GM12878 (cell line): ENCODE results near the gene PON3. TPM values are rescaled to one million over a fixed set of nuclear protein-coding genes. Genes with fewer than 3 reads are reported as not detected.

Experiments used
- ATAC-seq: fragments of 200-7000 bp; cut with Tn5 transposase; 3 replicates; pipeline ENCODE4 v1.9.1; 2020; ENCODE audit warnings: mild to moderate bottlenecking, moderate library complexity
- BruUV-seq: library from RNA; stranded (reverse); fragments of 400-500 nt; replicated peaks from 2 replicates; lab custom pipeline; 2021; lab: Mats Ljungman, UMichigan
- CTCF ChIA-PET: fragments of 300-600 bp; sonication (Branson Sonifier 250); formaldehyde crosslinking; extraction: SDS; loops from one replicate; lab custom pipeline; 2021; ENCODE audit warnings: inconsistent platforms; lab: Yijun Ruan, JAX
- POLR2A ChIA-PET: fragments of 350-600 bp; formaldehyde crosslinking; extraction: SDS; loops from one replicate; lab custom pipeline; 2021; ENCODE audit warnings: inconsistent platforms; lab: Charles Lee
- RAD21 ChIA-PET: fragments of 300-600 bp; sonication (Branson Sonifier 250); formaldehyde crosslinking; loops from one replicate; lab custom pipeline; 2023; ENCODE audit warnings: antibody characterized with exemption; ENCODE audit not compliant: unreplicated experiment; lab: Charles Lee
- SMC1A ChIA-PET: fragments of 300-600 bp; sonication (Branson Sonifier 250); formaldehyde crosslinking; loops from one replicate; lab custom pipeline; 2023; ENCODE audit not compliant: unreplicated experiment, uncharacterized antibody; lab: Charles Lee
- DNase-seq: peaks from one replicate; pipeline ENCODE4 v3.0.0-alpha.2; 2011; ENCODE audit warnings: low read depth, low spot score
- FAIRE-seq: peaks from 3 replicates; lab custom pipeline; 2011; peaks lifted over from hg19 to GRCh38; lab: Jason Lieb, UNC
- H2AFZ ChIP-seq: 2 replicates; pipeline ENCODE4 v1.6.0; 2011; ENCODE audit warnings: low read depth, low read length, control low read depth; ENCODE audit not compliant: control insufficient read depth
- H3K27ac ChIP-seq: 2 replicates; pipeline ENCODE4 v1.5.1; 2011; ENCODE audit warnings: control low read depth; ENCODE audit not compliant: control insufficient read depth, insufficient read depth
- H3K27me3 ChIP-seq, 2 experiments: replicated peaks in 1 of 2; 2 replicates each; pipeline versions ENCODE4 v1.6.0 to v1.6.1; 2011; ENCODE audit warnings: low read length in 1 of 2; ENCODE audit not compliant: control insufficient read depth in 2 of 2, insufficient read depth in 2 of 2
- H3K36me3 ChIP-seq, 2 experiments: 2 replicates each; pipeline ENCODE4 v1.5.1; 2011; ENCODE audit warnings: low read length in 1 of 2; ENCODE audit not compliant: control insufficient read depth in 2 of 2, insufficient read depth in 2 of 2
- H3K4me1 ChIP-seq: 2 replicates; pipeline ENCODE4 v1.6.1; 2011; ENCODE audit warnings: mild to moderate bottlenecking, low read length, moderate library complexity, mixed read lengths; ENCODE audit not compliant: control insufficient read depth, insufficient read depth
- H3K4me2 ChIP-seq: 2 replicates; pipeline ENCODE4 v1.6.0; 2011; ENCODE audit warnings: control low read depth; ENCODE audit not compliant: control insufficient read depth, insufficient read depth
- H3K4me3 ChIP-seq: fragments of 200-600 bp; sonication (generic); 2 replicates; pipeline ENCODE4 v1.5.1; 2016
- H3K79me2 ChIP-seq: 2 replicates; pipeline ENCODE4 v1.6.0; 2011; ENCODE audit warnings: low read length; ENCODE audit not compliant: control insufficient read depth, insufficient read depth
- H3K9ac ChIP-seq: 2 replicates; pipeline ENCODE4 v1.8.0; 2011; ENCODE audit warnings: low read length, control low read depth, mixed read lengths; ENCODE audit not compliant: control insufficient read depth, insufficient read depth
- H3K9me3 ChIP-seq: replicated peaks from 3 replicates; pipeline ENCODE4 v1.5.1; 2011; ENCODE audit warnings: mild to moderate bottlenecking, low read length; ENCODE audit not compliant: control insufficient read depth, insufficient read depth
- H4K20me1 ChIP-seq: 2 replicates; pipeline ENCODE4 v1.6.0; 2011; ENCODE audit not compliant: control insufficient read depth, insufficient read depth
- CHD4 ChIP-seq: fragments of 200-600 bp; sonication (generic); IDR thresholded peaks from 2 replicates; pipeline ENCODE4 v1.6.1; 2016; ENCODE audit warnings: mild to moderate bottlenecking
- CREB1 ChIP-seq: IDR thresholded peaks from 2 replicates; pipeline ENCODE4 v1.6.1; 2012; ENCODE audit warnings: low read depth, mild to moderate bottlenecking, inconsistent platforms
- ETV6 ChIP-seq, 2 experiments: fragments of 450-650 bp in 1 of 2; IDR thresholded peaks in 1 of 2; conservative IDR thresholded peaks in 1 of 2; 2 replicates each; pipeline ENCODE4 v1.6.1; 2014; ENCODE audit warnings: antibody characterized with exemption in 1 of 2, borderline replicate concordance in 1 of 2, low read depth in 1 of 2, mild to moderate bottlenecking in 1 of 2, moderate library complexity in 1 of 2
- FOXM1 ChIP-seq: IDR thresholded peaks from 2 replicates; pipeline ENCODE4 v1.6.1; 2012; ENCODE audit warnings: low read depth, mild to moderate bottlenecking, inconsistent platforms, low read length, moderate library complexity
- HDAC2 ChIP-seq: fragments of 200-600 bp; sonication (generic); IDR thresholded peaks from 2 replicates; pipeline ENCODE4 v1.6.1; 2017
- IRF3 ChIP-seq: fragments of 450-650 bp; IDR thresholded peaks from 2 replicates; pipeline ENCODE4 v1.6.1; 2014; ENCODE audit warnings: mild to moderate bottlenecking
- POLR2AphosphoS2 ChIP-seq: IDR thresholded peaks from 2 replicates; pipeline ENCODE4 v1.6.1; 2011; ENCODE audit warnings: low read depth, mild to moderate bottlenecking, low read length, improper control_type of control experiment, moderate library complexity
- POU2F2 ChIP-seq: IDR thresholded peaks from 3 replicates; pipeline ENCODE4 v1.6.1; 2011; ENCODE audit warnings: low read depth, mild to moderate bottlenecking, low read length, borderline replicate concordance
- RAD21 ChIP-seq: IDR thresholded peaks from 2 replicates; pipeline ENCODE4 v1.6.1; 2011; ENCODE audit warnings: mild to moderate bottlenecking, low read depth, low read length, moderate library complexity; ENCODE audit not compliant: insufficient read depth
- RB1 ChIP-seq: fragments of 450-650 bp; formaldehyde crosslinking; IDR thresholded peaks from 2 replicates; pipeline ENCODE4 v1.6.1; 2017; ENCODE audit warnings: mild to moderate bottlenecking, borderline replicate concordance
- RUNX3 ChIP-seq: IDR thresholded peaks from 2 replicates; pipeline ENCODE4 v1.6.1; 2012; ENCODE audit warnings: low read length, inconsistent platforms
- SMC3 ChIP-seq: IDR thresholded peaks from 2 replicates; pipeline ENCODE4 v1.6.1; 2011; ENCODE audit warnings: low read length, improper control_type of control experiment, borderline replicate concordance
- SREBF1 ChIP-seq: IDR thresholded peaks from 2 replicates; pipeline ENCODE4 v1.6.1; 2012; ENCODE audit warnings: mild to moderate bottlenecking, low read length
- TCF3 ChIP-seq: IDR thresholded peaks from 2 replicates; pipeline ENCODE4 v1.6.1; 2012; ENCODE audit warnings: low read depth, mild to moderate bottlenecking, low read length, borderline replicate concordance; ENCODE audit not compliant: insufficient read depth
- ZNF217 ChIP-seq: fragments of 450-650 bp; IDR thresholded peaks from 2 replicates; pipeline ENCODE4 v1.6.1; 2017; ENCODE audit warnings: antibody characterized with exemption, mild to moderate bottlenecking
- WGBS: methylation state at CpG from one replicate; pipeline ENCODE4 v1.1.6; 2016; ENCODE audit warnings: low lambda C conversion rate; ENCODE audit not compliant: insufficient replicate concordance, insufficient coverage; ENCODE audit errors: missing lambda C conversion rate; 5-methylcytosine and 5-hydroxymethylcytosine counted together
- in situ Hi-C: fragments of 300-500 bp; cut with MboI; formaldehyde crosslinking; loops from 9 replicates; pipeline ENCODE4 v1.14.3; 2018; ENCODE audit warnings: mixed read lengths
- intact Hi-C: fragments of 100-400 bp; cut with micrococcal nuclease; formaldehyde crosslinking; loops from one replicate; pipeline ENCODE4 v1.14.2; 2022; ENCODE audit not compliant: unreplicated experiment
- polyA plus RNA-seq, 11 experiments: library from polyadenylated mRNA; depleted of rRNA in 4 of 11; unstranded in 6 of 11; stranded (reverse) in 5 of 11; fragments of >200 nt; fragmentation: Nextera tagmentation in 4 of 11; fragmentation: Illumina TruSeq in 1 of 11; extraction: Ambion mirVana in 4 of 11; extraction: Trizol in 1 of 11; gene quantifications; 1 replicate in 1 of 11; 2 replicates in 10 of 11; pipeline versions ENCODE4 v1.2.1 to v1.2.3, GENCODE V29; 2011 to 2016; ENCODE audit warnings: inconsistent platforms in 2 of 11, missing spikeins in 2 of 11, low read depth in 1 of 11
- total RNA-seq, 4 experiments: library from RNA; depleted of rRNA in 3 of 4; stranded (reverse); fragments of >200 nt in 3 of 4; fragmentation: Illumina TruSeq in 1 of 4; extraction: Trizol in 1 of 4; gene quantifications; 2 replicates each; pipeline versions ENCODE4 v1.2.1 to v1.2.3, GENCODE V29; 2013 to 2021
- TF ChIP-seq, protein P1 (sequence below): IDR thresholded peaks from 2 replicates; pipeline ENCODE4 v1.6.1; 2011; ENCODE audit warnings: low read depth, mild to moderate bottlenecking, low read length, moderate library complexity, borderline replicate concordance; ENCODE audit errors: extremely low read depth

Gene PON3
- total and polyA plus RNA-seq, 10 of the 15 experiments (the other 5 are each of a cell fraction or from before 2014, with no cell fraction given), result 0.45 to 2.0 (median 0.91) TPM

DNA sequence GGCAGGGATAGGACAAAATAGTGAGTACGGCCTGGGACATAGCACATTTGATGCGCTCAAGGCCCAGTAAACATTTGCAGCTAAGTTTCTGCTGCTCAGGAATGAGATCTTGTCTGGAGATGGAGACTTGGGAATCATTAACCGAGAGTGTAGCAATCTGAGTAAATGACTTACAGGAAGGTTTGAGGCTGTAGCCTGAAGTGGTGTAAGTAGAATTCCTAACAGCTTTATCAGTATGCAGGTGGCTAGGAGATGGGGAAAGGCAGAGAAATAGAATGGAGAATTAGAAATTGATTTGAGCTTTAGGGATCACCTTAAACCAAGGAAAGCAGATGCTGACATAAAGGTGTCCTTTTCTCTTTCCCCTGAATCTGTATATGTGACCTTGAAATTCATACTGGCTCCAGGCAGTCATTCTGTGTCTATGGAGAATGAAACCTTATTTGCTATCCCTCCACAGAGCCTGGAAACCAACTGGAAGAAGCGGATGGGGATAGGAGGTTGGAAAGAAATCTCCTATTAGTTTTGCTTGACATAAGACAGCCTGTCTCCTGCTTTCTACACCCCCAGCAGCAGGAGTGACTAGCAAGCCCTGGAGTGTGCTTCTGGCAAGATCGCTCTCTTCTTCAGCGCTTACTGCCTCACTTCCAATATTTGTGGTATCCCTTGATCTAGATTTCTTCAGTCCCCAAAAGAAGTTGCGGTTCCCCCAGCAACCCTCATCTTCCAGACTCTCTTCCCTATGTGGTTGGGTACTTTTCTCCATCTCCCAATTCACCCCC lies 45.1 kb upstream of the PON3 start:
- in situ Hi-C loops (no loop called here), intact Hi-C loops (no loop called here)
- ChIA-PET CTCF (no interaction called here), RAD21 (no interaction called here), POLR2A (no interaction called here), SMC1A (interaction anchor here (1.0 to 1.4 kb wide), 2 partner anchors 9 to 35 kb away, joined by 3 to 5 read pairs; no protein-coding TSS in a partner anchor)
- WGBS, result 61% methylated on average over 7 of the region's 7 CpGs
- no peaks in the 10 kb centered on the region for H3K79me2 ChIP-seq
- ATAC-seq, result no peak
- no peak overlapping the region for H3K4me2 ChIP-seq
- DNase-seq, result no peak
- no peaks in the 10 kb centered on the region for H4K20me1 ChIP-seq
- no peaks in the 10 kb centered on the region for H3K9me3 ChIP-seq
- no peaks in the 10 kb centered on the region for H3K4me1 ChIP-seq
- no peak for FAIRE-seq
- H3K9ac ChIP-seq, result no peak overlapping the region
- H3K27me3 ChIP-seq, result no peaks in the 10 kb centered on the region
- no peaks in the 10 kb centered on the region for H3K36me3 ChIP-seq
- no peak overlapping the region for H3K27ac ChIP-seq
- no TSS peak for BruUV-seq
- TF ChIP-seq CREB1, result no peak
- no peak for TF ChIP-seq POU2F2
- TF ChIP-seq TCF3, result no peak
- TF ChIP-seq FOXM1, result no peak
- H2AFZ ChIP-seq, result no peak overlapping the region
- no peak overlapping the region for H3K4me3 ChIP-seq

DNA sequence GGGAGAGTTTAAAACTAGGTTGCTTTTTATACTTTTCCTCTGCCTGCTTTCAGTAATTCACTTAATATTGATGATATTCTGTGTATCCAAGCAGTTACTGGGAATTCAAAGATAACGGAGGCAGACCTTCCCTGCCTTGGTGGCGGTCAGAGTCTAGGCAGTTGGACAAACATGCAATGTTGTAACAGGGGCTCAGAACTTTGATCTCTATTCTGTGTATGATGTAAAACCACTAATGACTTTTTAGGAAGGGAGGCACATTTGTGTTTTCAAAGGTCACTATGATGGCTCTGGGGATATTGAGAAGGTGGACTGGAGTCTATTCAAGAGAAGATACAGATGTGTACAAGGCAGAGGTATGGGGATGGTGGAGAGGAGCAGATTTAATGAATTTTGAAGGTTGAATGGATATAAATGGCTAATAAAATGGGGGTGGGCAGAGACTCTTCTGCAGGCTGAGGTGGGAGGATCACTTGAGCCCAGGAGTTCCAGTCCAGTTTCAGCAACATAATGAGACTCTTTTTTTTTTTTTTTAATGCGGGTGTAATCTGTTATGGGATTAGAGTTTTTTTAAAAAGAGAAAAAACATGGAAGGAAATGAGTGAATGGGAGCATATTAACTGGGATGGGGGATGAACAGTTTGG lies 44.3 kb upstream of the PON3 start:
- no peak for ATAC-seq
- Histone ChIP-seq H3K27ac (no peak overlapping the region), H3K4me1 (no peaks in the 10 kb centered on the region), H3K36me3 (no peaks in the 10 kb centered on the region), H3K4me2 (no peak overlapping the region), H3K27me3 (no peaks in the 10 kb centered on the region), H4K20me1 (no peaks in the 10 kb centered on the region), H3K4me3 (no peak overlapping the region), H3K9ac (no peak overlapping the region), H2AFZ (no peak overlapping the region), H3K9me3 (no peaks in the 10 kb centered on the region), H3K79me2 (no peaks in the 10 kb centered on the region)
- ChIA-PET CTCF (no interaction called here), POLR2A (no interaction called here), SMC1A (interaction anchor here (1.0 to 1.4 kb wide), 2 partner anchors 10 to 36 kb away, joined by 3 to 5 read pairs; no protein-coding TSS in a partner anchor), RAD21 (no interaction called here)
- 94% methylated on average over 2 of the region's 3 CpGs for WGBS
- intact Hi-C loops (no loop called here), in situ Hi-C loops (no loop called here)
- no TSS peak for BruUV-seq
- DNase-seq, result no peak
- no peak for FAIRE-seq
- TF ChIP-seq, protein P1, sequence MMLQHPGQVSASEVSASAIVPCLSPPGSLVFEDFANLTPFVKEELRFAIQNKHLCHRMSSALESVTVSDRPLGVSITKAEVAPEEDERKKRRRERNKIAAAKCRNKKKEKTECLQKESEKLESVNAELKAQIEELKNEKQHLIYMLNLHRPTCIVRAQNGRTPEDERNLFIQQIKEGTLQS, result no peak
- TF ChIP-seq SMC3, result no peak
- no peak for TF ChIP-seq SREBF1
- no peak for TF ChIP-seq POLR2AphosphoS2
- no peak for TF ChIP-seq RB1
- TF ChIP-seq ETV6 (conservative IDR thresholded peaks at IDR 0.05 in 1 of 2, IDR thresholded peaks at IDR 0.05 in 1 of 2; ENCODE audit: borderline replicate concordance in 1 of 2, low read depth in 1 of 2), result no peak
- TF ChIP-seq CHD4, result no peak
- no peak for TF ChIP-seq RAD21
- no peak for TF ChIP-seq HDAC2
- no peak for TF ChIP-seq ZNF217
- TF ChIP-seq IRF3, result no peak
- no peak for TF ChIP-seq RUNX3
